A172 (cell line): Measurements from ENCODE around the gene ERMAP. TPM values are rescaled to one million over a fixed set of nuclear protein-coding genes. Genes with fewer than 3 reads are reported as not detected.
"Not testable (repeated sequence)": the region's sequence is repeated elsewhere in the genome, so short reads cannot be mapped to it uniquely, and the experiment has no call there.

ENCODE experiments used
- DNase-seq: peaks from one replicate; pipeline ENCODE4 v3.0.0-alpha.2; 2015; ENCODE audit warnings: low spot score
- total RNA-seq: library from RNA; depleted of rRNA; stranded (reverse); fragments of >200 nt; shearing (Covaris generic); gene quantifications from 2 replicates; pipeline ENCODE4 v1.2.3, GENCODE V29; 2014

Gene ERMAP
- total RNA-seq, 1 experiment from 2014 or later, result 6.2 TPM

DNA sequence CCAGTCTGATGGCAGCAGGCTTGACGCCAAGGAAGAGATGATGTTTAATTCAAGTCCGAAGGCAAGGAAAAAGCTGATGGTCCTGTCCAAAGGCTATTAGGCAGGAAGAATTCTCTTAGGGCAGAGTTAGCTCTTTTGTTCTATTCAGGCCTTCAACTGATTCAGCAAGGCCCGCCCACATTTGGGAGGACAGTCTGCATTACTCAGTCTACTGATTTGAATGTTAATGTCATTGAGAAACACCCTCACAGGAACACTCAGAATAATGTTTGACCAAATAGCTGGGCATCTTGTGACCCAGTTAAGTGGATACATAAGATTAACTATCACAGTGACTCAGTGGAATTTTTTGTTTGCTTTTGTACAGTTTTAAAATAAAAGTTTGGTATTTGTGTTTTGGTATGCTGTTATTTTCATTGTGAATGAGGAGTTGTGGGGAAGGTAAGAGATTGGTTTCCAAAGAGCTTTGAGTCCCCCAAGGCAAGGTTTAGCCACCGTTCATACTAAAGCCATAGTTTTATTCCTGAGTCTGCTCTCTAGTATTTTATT is 27.7 kb downstream of the ERMAP start:
- DNase-seq, result no peak

DNA sequence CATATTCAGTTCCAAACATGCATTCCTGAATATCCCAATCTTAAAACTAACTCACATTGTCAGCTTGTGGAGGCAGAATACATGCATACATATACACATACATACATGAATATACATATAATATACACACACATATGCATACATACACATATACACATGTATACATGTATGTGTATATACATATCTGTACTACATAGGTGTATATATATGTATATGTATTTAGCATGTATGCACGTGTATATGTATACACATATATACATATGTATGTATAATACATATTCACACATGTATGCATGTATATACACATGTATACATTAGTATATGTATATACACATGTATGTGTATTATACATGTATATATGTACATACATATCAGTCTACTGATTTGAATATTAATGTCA is 28.3 kb downstream of the ERMAP start:
- no peak for DNase-seq

DNA sequence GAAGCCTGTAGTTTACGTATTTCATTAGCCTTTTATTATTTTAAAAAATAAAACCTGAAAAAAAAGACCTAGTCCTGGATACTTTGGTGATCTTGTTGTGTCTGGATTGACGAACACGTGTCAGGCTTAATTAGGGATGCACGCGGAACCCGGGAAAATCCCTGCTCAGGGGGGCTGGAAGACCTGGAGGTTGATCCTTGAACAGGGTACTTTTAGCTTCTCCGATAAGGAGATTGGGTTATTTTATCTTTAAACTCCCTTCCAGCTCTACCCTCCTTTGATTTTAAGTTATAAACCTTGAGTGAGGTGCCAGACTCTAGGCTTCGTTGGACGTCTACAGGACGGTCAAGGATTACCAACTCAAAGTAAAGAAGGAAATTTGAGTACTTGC is 28.9 kb downstream of the ERMAP start:
- no peak for DNase-seq

DNA sequence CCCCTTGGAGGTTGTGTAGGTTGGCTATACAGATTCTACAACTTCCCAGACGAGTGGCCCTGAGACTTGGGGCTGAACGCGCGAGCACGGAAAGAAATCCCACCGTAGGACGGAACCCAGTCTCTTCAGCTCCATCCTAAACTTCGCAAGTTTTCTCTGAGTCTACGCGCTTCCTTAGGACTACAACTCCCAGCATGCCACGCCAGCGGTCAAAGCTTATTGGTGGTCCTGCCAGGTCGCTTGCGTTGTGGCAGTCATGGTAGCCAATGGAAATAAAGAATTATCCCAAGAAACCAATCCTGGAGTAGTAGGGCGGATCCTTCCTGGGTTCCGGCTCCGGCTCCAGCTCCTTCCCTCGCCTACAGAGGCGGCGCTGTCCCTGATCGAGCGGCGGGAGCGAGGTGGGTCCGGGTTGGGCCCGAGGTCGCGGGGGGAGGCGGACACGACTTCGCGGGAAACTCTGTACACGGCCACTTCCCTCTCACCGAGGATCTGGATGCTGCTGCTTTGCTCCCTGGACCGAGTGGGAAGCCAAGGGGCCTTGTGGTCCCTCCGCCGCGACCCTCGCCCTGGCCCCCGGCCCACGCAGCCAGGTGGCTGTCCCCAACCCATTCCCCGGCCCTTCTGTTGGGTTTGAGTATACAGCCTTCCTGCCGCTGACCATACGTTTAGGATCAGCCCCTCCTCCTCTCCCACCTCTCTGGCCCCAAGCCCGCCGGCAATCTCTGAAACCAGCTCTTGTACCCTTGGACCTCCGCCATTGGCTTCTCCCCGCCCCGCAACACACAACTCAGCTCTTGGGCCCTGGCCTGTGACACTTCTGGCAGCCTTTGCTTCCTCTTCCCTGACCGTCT is 29.6 kb downstream of the ERMAP start, which contains the start of gene ZNF691:
Gene ZNF691 (plus strand): TSS at position 357 of the 854 bp plus-strand sequence. CDS start 3,046 bp downstream, outside the sequence.
- peak; percentile 95 for DNase-seq

DNA sequence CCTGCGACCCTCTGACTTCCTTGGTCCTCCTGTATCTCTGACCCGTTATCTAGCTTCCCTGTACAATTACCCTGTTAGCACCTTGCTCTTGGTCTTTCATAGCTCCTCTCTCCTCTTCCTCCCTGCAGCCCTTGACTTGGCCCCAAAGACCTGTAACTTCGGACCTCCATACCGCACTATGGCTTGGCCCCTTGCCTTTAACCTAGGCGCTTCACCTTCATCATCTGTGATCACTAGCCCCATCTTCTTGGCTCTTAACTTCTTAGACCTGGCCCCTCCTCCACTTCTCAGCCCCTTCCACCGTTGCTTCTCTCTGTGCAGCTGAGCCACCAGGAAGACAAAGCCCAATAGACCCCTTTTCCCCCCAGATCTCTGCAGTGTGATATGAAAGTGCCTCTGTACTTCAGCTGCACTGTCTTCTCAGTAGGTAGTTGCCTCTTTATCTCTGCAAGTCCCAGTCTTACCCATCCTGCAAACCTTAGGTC is 30.2 kb downstream of the ERMAP start:
- no peak for DNase-seq

DNA sequence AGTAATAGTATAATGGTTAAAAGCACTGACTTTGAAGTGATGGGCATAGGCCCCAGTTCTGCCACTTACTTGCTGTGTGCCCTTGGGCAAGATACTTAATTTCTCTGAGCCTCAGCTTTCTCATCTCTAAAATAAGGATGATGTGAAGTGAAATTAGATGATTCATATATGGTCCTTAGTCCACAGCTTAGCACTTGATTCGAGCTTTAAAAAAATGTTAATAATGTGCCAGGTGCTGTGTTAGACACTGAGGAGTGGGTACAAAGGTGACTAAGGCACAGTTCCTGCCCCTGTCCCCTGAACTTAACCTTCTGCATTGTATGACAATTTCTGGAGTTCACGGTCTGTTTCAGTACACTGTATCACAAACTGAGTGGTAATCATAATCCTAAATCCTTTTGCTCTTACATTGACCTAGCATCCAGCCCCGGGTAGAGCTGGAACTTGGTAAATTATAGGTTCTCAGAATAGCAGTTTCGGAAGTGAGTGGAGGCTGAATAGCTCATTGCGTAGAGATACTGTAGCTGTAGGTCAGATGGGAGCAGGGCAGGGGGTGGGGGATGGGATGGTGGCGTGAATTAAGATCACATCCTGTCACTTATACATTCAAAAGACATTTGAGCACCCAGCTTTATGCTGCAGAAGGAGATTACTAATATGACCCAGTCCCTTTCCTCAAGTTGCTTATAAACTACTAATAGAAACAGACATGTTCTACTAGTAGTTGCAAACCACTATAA is 31.0 kb downstream of the ERMAP start:
- no peak for DNase-seq

DNA sequence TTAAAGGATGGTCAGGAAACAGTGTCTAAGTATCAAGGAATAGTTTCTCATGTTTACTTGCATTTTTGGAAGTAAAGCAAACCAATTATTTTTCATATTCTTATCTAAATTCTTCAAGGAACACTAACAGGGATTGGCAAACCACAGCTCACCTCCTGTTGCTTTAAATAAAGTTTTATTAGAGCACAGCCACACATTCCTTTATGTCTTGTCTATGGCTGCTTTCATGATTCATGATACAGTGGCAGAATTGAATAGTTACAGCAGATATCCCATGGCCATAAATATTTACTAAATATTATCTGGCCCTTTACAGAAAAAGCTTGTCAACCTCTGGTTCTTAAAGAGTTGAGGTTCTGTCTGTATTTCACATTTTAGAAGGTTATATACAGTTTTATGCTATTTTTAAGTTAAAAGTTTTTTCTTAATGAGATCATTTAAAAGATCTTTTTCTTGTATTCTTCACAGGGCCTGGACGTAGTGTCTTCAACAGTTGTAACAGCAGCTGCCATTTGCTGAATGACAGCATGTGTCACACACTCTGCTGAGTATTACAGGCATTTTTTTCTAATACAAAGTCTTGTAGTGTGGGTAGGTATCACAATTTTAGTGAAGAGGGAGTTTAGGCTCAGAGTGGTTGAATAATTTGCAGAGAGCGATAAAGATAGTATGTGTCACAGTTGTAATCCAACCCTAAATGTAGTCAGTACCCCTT is 32.1 kb downstream of the ERMAP start:
- DNase-seq, result no peak

DNA sequence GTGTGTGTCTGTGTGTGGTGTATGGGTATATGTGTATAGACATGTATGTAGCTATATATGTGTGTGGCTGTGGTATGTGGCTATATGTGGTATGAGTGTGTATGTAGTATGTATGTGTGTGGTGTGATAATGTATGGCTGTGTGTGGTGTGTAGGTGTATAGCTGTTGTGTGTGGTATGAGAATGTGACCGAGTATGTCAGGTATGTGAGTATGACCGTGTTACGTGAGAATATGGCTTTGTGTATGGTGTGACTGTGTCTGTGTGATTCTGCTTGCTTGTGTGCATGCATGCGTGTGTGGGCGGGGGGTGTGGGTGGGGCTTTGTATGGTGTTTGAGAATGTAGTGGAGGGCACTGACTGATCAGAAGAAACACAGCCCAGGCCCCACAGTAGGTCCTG is 33.0 kb downstream of the ERMAP start:
- DNase-seq, result no peak

DNA sequence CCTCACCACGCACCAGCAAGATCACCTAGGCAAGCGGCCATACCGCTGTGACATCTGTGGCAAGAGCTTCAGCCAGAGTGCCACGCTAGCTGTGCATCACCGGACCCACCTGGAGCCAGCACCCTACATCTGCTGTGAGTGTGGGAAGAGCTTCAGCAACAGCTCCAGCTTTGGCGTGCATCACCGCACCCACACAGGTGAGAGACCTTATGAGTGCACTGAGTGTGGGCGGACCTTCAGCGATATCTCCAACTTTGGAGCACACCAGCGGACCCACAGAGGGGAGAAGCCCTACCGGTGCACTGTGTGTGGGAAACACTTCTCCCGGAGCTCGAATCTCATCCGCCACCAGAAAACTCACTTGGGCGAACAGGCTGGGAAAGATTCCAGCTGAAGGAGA is 34.5 kb downstream of the ERMAP start:
- DNase-seq, result no peak

DNA sequence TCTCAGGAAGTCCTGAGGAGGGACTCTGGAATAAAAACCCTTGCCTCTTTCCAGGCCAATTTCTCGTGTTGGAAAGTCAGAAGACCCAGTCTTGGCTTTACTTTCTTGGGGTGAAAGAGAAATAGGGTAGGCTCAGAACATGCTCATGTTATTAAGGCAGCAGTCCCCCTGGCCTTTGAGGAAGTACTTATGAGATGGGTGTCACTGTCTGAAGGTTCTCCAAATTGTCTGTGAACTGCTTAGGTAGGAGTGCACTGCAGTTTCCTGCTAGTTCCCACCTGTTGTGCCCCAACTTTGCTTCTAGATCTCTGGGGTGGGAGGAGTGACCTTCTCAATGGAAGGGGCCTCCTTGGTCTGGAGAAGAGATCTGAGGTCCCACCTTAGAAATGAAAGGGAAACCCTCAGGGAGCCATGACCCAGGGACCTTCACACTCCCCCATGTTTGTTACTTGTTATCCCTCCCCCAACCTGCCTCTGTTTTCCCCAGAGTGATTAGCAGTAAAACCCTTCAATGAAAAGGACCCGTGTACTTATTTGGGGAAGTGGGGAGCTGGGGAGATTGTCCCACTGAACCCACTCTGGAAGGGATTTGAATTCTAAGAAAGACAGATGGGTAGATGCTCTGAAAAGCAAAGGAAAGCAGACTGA is 35.2 kb downstream of the ERMAP start:
- DNase-seq, result no peak

DNA sequence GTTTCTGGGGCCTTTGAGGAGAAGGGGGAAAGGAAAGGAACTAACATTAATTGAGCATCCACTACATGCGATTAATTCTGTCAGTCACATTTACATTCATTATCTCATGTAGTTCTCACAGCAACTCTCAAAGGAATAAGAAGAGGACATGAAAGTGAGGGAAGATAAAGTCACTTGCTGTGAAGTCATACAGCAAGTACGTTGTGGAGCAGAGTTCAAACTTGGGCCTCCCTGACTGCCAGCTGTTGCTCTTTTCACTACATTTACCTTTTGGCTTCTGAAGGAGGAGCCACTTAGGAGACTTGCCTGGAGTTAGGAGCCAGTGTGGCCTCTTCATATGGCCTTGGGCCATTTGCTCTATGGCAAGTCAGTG is 35.7 kb downstream of the ERMAP start:
- no peak for DNase-seq

DNA sequence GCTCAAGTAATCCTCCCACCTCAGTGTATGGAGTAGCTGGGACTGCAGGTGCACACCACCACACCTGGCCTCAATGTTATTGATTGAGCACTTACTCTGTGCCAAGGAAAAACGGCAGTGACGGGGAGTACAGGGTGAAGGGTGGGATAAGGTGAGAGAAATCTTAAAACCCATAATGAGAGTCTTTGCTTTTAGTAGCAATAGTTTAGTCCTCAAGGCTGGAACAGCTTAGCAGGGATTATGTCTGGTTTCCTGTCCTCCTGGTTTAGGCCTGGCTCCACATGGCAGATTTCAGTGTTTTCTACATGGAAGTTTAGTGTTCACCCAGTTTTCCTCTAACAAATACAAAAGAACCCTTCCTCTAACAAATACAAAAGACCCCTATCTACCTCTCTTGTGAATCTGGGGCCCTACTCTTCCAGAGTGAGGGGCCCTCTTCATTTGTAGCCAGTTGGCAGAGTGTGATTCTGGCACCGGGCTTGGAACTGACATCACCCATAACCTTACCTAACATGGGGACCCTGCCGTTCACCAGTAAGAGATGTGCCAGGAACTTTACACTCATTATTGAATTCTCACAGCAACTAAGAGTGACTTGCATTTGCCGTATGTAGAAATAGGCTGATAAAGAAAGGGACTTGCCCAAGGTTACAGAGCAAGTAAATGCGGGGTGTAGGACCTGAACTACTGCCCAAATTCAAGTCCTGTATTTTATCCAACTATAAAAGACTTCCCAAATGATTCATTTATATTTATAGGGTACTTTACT is 36.4 kb downstream of the ERMAP start:
- no peak for DNase-seq

DNA sequence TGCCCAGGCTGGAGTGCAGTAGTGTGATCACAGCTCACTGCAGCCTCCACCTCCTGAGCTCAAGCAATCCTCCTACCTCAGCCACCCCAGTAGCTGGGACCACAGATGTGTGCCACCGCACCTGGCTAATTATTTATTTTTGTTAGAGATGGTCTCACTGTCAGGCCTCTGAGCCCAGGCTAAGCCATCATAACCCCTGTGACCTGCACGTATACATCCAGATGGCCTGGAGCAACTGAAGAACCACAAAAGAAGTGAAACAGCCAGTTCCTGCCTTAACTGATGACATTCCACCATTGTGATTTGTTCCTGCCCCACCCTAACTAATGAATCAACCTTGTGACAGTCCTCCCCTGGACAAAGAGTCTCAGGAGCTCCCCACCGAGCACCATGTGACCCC is 39.6 kb downstream of the ERMAP start:
- DNase-seq, result not testable (repeated sequence)

DNA sequence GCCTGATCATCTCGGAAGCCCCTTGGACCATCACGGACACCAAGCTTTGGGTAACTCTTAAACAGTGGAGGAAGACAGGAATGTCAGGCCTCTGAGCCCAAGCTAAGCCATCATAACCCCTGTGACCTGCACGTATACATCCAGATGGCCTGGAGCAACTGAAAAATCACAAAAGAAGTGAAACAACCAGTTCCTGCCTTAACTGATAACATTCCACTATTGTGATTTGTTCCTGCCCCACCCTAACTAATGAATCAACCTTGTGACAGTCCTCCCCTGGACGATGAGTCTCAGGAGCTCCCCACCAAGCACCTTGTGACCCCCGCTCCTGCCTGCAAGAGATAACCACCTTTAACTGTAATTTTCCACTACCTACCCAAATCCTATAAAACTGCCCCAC is 42.4 kb downstream of the ERMAP start:
- DNase-seq, result not testable (repeated sequence)

DNA sequence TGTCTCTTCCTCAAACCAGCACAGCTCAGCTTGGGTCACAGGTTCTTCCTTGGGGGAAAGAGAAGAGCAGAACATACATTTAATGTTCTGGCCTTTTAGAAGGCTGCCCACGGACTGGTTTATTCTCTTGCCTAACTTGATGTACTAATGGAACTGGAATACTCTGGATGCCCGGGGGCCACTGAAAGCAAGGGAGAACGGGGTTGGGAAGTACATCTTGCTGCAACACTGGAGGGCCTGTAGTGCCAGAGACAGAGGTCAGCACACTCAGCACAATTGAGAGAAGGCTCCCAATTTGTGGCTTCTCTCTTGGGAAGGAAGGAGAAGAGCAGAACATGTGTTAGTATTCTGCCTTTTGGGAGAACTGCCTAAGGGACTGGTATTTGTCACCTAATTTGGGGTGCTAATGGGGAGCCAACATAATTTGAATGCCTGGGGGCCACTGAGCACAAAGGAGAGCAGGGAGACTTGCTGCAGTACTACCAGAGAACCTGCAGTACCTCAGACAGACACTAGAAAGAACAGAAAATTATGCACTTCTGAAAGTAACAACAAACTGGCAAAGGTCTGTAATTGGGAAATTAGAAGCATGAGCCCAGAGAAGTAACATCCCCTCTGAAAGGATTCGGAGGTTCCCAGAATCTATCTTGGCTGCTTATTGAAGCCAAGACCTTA is 43.6 kb downstream of the ERMAP start:
- no peak for DNase-seq

DNA sequence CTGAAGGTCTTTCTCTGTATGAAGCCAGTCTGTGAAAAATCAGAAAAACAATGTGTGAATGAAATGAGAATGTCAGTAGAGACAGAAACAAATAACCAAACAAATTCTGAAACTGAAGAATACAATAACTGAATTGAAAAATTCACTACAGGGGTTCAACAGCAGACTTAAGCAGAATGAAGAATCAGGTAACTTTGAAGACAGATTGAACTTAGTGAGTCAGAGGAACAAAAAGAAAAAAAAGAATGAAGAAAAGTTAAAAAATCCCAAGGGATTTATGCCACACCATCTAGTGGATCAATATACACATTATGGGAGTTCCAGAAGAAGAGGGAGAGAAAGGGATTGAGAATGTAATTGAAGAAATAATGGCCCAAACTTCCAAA is 44.1 kb downstream of the ERMAP start:
- no peak for DNase-seq

DNA sequence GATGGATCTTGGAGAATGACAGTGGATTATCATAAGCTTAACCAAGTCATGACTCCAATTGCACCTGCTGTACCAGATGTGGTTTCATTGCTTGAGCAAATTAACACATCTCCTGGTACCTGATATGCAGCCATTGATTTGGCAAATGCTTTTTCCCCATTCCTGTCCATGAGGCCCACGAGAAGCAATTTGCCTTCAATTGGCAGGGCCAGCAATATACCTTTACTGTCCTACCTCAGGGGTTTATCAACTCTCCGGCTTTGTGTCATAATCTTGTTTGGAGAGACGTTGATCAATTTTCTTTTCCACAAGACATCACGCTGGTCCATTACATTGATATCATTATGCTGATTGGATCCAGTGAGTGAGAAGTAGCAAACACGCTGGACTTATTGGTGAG is 49.6 kb downstream of the ERMAP start:
- DNase-seq, result no peak

DNA sequence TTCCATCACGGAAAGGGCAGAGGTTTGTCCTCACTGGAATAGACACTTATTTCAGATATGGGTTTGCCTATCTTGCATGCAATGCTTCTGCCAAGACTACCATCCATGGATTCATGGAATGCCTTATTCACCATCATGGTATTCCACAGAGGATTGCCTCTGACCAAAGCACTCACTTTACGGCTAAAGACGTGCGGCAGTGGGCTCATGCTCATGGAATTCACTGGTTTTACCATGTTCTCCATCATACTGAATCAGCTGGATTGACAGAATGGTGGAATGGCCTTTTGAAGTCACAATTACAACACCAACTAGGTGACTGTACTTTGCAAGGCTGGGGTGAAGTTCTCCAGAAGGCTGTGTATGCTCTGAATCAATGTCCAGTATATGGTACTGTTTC is 51.5 kb downstream of the ERMAP start:
- DNase-seq, result not testable (repeated sequence)

DNA sequence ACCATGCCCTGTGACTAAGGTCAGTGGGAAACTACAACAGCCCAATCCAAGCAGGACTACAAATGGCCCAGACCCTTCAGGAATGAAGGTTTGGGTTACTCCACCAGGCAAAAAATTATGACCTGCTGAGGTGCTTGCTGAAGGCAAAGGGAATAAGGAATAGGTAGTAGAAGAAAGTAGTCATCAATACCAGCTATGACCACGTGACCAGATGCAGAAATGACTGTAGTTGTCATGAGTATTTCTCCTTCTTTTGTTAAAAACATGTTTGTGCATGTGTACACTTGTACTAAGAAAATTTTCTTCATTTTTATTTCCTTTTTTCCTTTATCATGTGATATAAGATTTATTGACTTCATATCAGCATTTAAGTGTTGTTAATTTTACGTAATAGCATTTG is 52.3 kb downstream of the ERMAP start:
- not testable (repeated sequence) for DNase-seq

DNA sequence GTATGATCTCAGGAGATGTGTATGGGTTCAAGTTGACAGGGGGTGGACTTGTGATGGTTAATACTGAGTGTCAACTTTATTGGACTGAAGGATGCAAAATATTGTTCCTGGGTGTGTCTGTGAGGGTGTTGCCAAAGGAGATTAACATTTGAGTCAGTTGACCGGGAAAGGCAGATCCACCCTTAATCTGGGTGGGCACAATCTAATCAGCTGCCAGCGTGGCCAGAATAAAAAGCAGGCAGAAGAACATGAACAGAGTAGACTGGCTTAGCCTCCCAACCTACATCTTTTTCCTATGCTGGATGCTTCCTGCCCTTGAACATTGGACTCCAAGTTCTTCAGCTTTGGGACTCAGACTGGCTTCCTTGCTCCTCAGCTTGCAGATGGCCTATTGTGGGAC is 52.8 kb downstream of the ERMAP start:
- not testable (repeated sequence) for DNase-seq
